H9 (cell line): ENCODE results near the gene FAM241A. TPM values are rescaled to one million over a fixed set of nuclear protein-coding genes. Genes with fewer than 3 reads are reported as not detected.

Experiments used
- DNase-seq: peaks from one replicate; pipeline ENCODE4 v3.0.0-alpha.2; 2017
- H2AFZ ChIP-seq: one replicate; pipeline ENCODE4 v1.6.1; 2013; ENCODE audit warnings: mild to moderate bottlenecking, low read length, control low read depth, moderate library complexity
- H2AK5ac ChIP-seq: 2 replicates; pipeline ENCODE4 v1.6.1; 2013; ENCODE audit warnings: low read length, control low read depth, mixed read lengths; ENCODE audit not compliant: insufficient read length
- H2BK120ac ChIP-seq: one replicate; pipeline ENCODE4 v1.6.1; 2013; ENCODE audit warnings: low read depth, mild to moderate bottlenecking, low read length, control low read depth, inconsistent platforms; ENCODE audit not compliant: poor library complexity, severe bottlenecking
- H2BK12ac ChIP-seq: 2 replicates; pipeline ENCODE4 v1.6.1; 2013; ENCODE audit warnings: low read length, control low read depth, mixed read lengths, low read depth; ENCODE audit not compliant: insufficient read length
- H2BK15ac ChIP-seq: 2 replicates; pipeline ENCODE4 v1.6.1; 2013; ENCODE audit warnings: low read depth, low read length, control low read depth
- H2BK20ac ChIP-seq: one replicate; pipeline ENCODE4 v1.6.1; 2013; ENCODE audit warnings: low read depth, mild to moderate bottlenecking, low read length, control low read depth, inconsistent platforms; ENCODE audit not compliant: poor library complexity, severe bottlenecking
- H2BK5ac ChIP-seq: 2 replicates; pipeline ENCODE4 v1.6.1; 2013; ENCODE audit warnings: low read length, control low read depth, mixed read lengths; ENCODE audit not compliant: insufficient read length
- H3K14ac ChIP-seq: 2 replicates; pipeline ENCODE4 v1.6.1; 2013; ENCODE audit warnings: low read length, control low read depth; ENCODE audit not compliant: insufficient read depth
- H3K18ac ChIP-seq: 2 replicates; pipeline ENCODE4 v1.6.1; 2013; ENCODE audit warnings: low read depth, mild to moderate bottlenecking, mixed read lengths, low read length, control low read depth; ENCODE audit not compliant: insufficient read length
- H3K23ac ChIP-seq: 2 replicates; pipeline ENCODE4 v1.6.1; 2013; ENCODE audit warnings: low read length, control low read depth, mixed read lengths, low read depth; ENCODE audit not compliant: insufficient read length
- H3K23me2 ChIP-seq: 2 replicates; pipeline ENCODE4 v1.6.1; 2013; ENCODE audit warnings: low read depth, mild to moderate bottlenecking, mixed read lengths, low read length, control low read depth; ENCODE audit not compliant: insufficient read length, poor library complexity, severe bottlenecking
- H3K27ac ChIP-seq: 2 replicates; pipeline ENCODE4 v1.5.1; 2013; ENCODE audit warnings: low read length, control low read depth, mixed read lengths, low read depth; ENCODE audit not compliant: insufficient read length
- H3K27me3 ChIP-seq: 2 replicates; pipeline ENCODE4 v1.6.1; 2013; ENCODE audit warnings: low read length, control low read depth, inconsistent platforms; ENCODE audit not compliant: insufficient read depth
- H3K4ac ChIP-seq: 2 replicates; pipeline ENCODE4 v1.6.1; 2013; ENCODE audit warnings: low read depth, mild to moderate bottlenecking, control low read depth, inconsistent platforms, low read length, moderate library complexity
- H3K4me1 ChIP-seq: 2 replicates; pipeline ENCODE4 v1.6.1; 2013; ENCODE audit warnings: low read length, control low read depth, inconsistent platforms; ENCODE audit not compliant: insufficient read depth
- H3K4me2 ChIP-seq: 2 replicates; pipeline ENCODE4 v1.6.1; 2013; ENCODE audit warnings: low read length, control low read depth, mixed read lengths; ENCODE audit not compliant: insufficient read length, insufficient read depth
- H3K56ac ChIP-seq: 2 replicates; pipeline ENCODE4 v1.6.1; 2013; ENCODE audit warnings: low read depth, mild to moderate bottlenecking, mixed read lengths, low read length, control low read depth; ENCODE audit not compliant: insufficient read length
- H3K79me1 ChIP-seq: 2 replicates; pipeline ENCODE4 v1.6.1; 2013; ENCODE audit warnings: low read depth, mild to moderate bottlenecking, moderate library complexity, low read length, control low read depth, inconsistent platforms; ENCODE audit not compliant: insufficient read depth, poor library complexity, severe bottlenecking
- H3K79me2 ChIP-seq: 2 replicates; pipeline ENCODE4 v1.6.1; 2013; ENCODE audit warnings: low read length, control low read depth, inconsistent platforms; ENCODE audit not compliant: insufficient read depth
- H3K9ac ChIP-seq: 2 replicates; pipeline ENCODE4 v1.6.1; 2013; ENCODE audit warnings: low read length, control low read depth, mixed read lengths; ENCODE audit not compliant: insufficient read length; ENCODE audit errors: extremely low read depth
- H3K9me3 ChIP-seq: one replicate; pipeline ENCODE4 v1.6.1; 2013; ENCODE audit warnings: low read depth, low read length, inconsistent platforms; ENCODE audit not compliant: control insufficient read depth
- H3T11ph ChIP-seq: one replicate; pipeline ENCODE4 v1.6.1; 2013; ENCODE audit warnings: mild to moderate bottlenecking, low read length, control low read depth, inconsistent platforms
- H4K20me1 ChIP-seq: one replicate; pipeline ENCODE4 v1.6.1; 2013; ENCODE audit not compliant: control insufficient read depth, insufficient read length, insufficient read depth
- H4K5ac ChIP-seq: 2 replicates; pipeline ENCODE4 v1.6.1; 2013; ENCODE audit warnings: low read depth, mild to moderate bottlenecking, mixed read lengths, low read length, control low read depth; ENCODE audit not compliant: insufficient read length
- H4K8ac ChIP-seq: replicated peaks from 2 replicates; pipeline ENCODE4 v1.6.1; 2013; ENCODE audit warnings: low read length, control low read depth, mixed read lengths, low read depth; ENCODE audit not compliant: insufficient read length
- H4K91ac ChIP-seq: 2 replicates; pipeline ENCODE4 v1.6.1; 2013; ENCODE audit warnings: low read depth, mild to moderate bottlenecking, moderate library complexity, mixed read lengths, low read length, control low read depth; ENCODE audit not compliant: insufficient read length
- H3K27ac Mint-ChIP-seq, 3 experiments: 2 replicates in 2 of 3; 3 replicates in 1 of 3; pipeline ENCODE4 v1.8.0; 2020 to 2021; ENCODE audit warnings: mixed read lengths in 3 of 3, mild to moderate bottlenecking in 1 of 3, moderate library complexity in 1 of 3
- H3K27me3 Mint-ChIP-seq: 2 replicates; pipeline ENCODE4 v1.8.0; 2021; ENCODE audit warnings: low read depth, mild to moderate bottlenecking, moderate library complexity, mixed read lengths
- H3K36me3 Mint-ChIP-seq, 3 experiments: 2 replicates in 2 of 3; 3 replicates in 1 of 3; pipeline ENCODE4 v1.8.0; 2020 to 2021; ENCODE audit warnings: low read depth in 3 of 3, mixed read lengths in 3 of 3; ENCODE audit not compliant: insufficient read depth in 1 of 3
- H3K4me1 Mint-ChIP-seq, 2 experiments: 2 replicates each; pipeline ENCODE4 v1.8.0; 2020; ENCODE audit warnings: mixed read lengths in 2 of 2
- H3K4me3 Mint-ChIP-seq, 2 experiments: 2 replicates in 1 of 2; 3 replicates in 1 of 2; pipeline ENCODE4 v1.8.0; 2020 to 2021; ENCODE audit warnings: mild to moderate bottlenecking in 2 of 2, mixed read lengths in 2 of 2, moderate library complexity in 1 of 2
- H3K9me3 Mint-ChIP-seq, 2 experiments: 2 replicates in 1 of 2; 3 replicates in 1 of 2; pipeline ENCODE4 v1.8.0; 2020; ENCODE audit warnings: mild to moderate bottlenecking in 2 of 2, mixed read lengths in 2 of 2, moderate library complexity in 1 of 2
- CTCF ChIP-seq: fragments of 200-600 bp; sonication (generic); conservative IDR thresholded peaks from 3 replicates; pipeline ENCODE4 v1.8.0; 2021; ENCODE audit warnings: antibody characterized with exemption, mild to moderate bottlenecking
- WGBS: extraction: QIAGEN DNeasy Blood & Tissue Kit; methylation state at CpG from one replicate; pipeline ENCODE4 v1.1.7; 2013; ENCODE audit warnings: missing lambda C conversion rate, low lambda C conversion rate, mixed read lengths; ENCODE audit not compliant: insufficient read length; ENCODE audit errors: extremely low coverage; 5-methylcytosine and 5-hydroxymethylcytosine counted together
- total RNA-seq: library from RNA; stranded (reverse); gene quantifications from 2 replicates; pipeline ENCODE4 v1.2.1, GENCODE V29; 2021

Gene FAM241A
- total RNA-seq, 1 experiment from 2014 or later: 0.13 TPM

GRCh38 chr4:112222219-112222955, 77.1 kb downstream of the FAM241A start:
- no peaks in the 10 kb centered on the region; the same call in 1 of the 2 replicates for H3K27me3 Mint-ChIP-seq
- Histone ChIP-seq H2BK120ac (no peak overlapping the region), H2BK12ac (no peak overlapping the region)

More at GRCh38 chr4:112222219-112222955, 77.1 kb downstream of the FAM241A start:
- H3K9me3 Mint-ChIP-seq: peaks cover 9 to 12% of the 10 kb centered on the region in 2 experiments; a peak in 3 of 5 replicates
- no CpG with 5 or more reads among the region's 43 CpGs for WGBS
- Histone ChIP-seq H3K79me2 (no peaks in the 10 kb centered on the region), H4K91ac (no peak overlapping the region), H3K23ac (no peak overlapping the region), H3K56ac (no peak overlapping the region), H2AFZ (no peak overlapping the region), H4K8ac (no peak overlapping the region), H3K9ac (no peak overlapping the region), H3K79me1 (no peaks in the 10 kb centered on the region), H3K23me2 (no peaks in the 10 kb centered on the region), H4K20me1 (no peaks in the 10 kb centered on the region), H3K27ac (no peak overlapping the region), H3K4me2 (no peak overlapping the region), H3K4ac (no peak overlapping the region), H4K5ac (no peak overlapping the region), H3K27me3 (no peaks in the 10 kb centered on the region), H3K14ac (no peak overlapping the region), H2BK20ac (no peak overlapping the region), H3T11ph (no peak overlapping the region), H3K18ac (no peak overlapping the region), H2BK5ac (no peak overlapping the region), H2AK5ac (no peak overlapping the region), H3K9me3 (no peaks in the 10 kb centered on the region), H3K4me1 (no peaks in the 10 kb centered on the region), H2BK15ac (no peak overlapping the region)
- H3K4me1 Mint-ChIP-seq: no peaks in the 10 kb centered on the region
- no peak overlapping the region for H3K4me3 Mint-ChIP-seq
- no peak overlapping the region for H3K27ac Mint-ChIP-seq
- TF ChIP-seq CTCF: no peak
- peaks cover 0 to 6% (median 5%) of the 10 kb centered on the region in 3 experiments; a peak in 4 of 7 replicates for H3K36me3 Mint-ChIP-seq
- no peak for DNase-seq
